HCT116 (cell line): ENCODE measurements around the gene ZSWIM6.

ENCODE experiments used
- ATF3 ChIP-seq: IDR thresholded peaks from 2 replicates; pipeline ENCODE4 v1.6.1; 2012
- CBX3 ChIP-seq: IDR thresholded peaks from 2 replicates; pipeline ENCODE4 v1.6.1; 2012; ENCODE audit warnings: low read depth
- CTCF ChIP-seq, 3 experiments: fragments of 200-600 bp in 1 of 3; sonication (generic) in 1 of 3; IDR thresholded peaks in 2 of 3; conservative IDR thresholded peaks in 1 of 3; 2 replicates each; pipeline ENCODE4 v1.5.1; 2012 to 2017; ENCODE audit warnings: low read depth in 2 of 3, low read length in 2 of 3, antibody characterized with exemption in 1 of 3, borderline replicate concordance in 1 of 3, control low read depth in 1 of 3, mild to moderate bottlenecking in 1 of 3, mixed read lengths in 1 of 3, mixed run types in 1 of 3, moderate library complexity in 1 of 3; ENCODE audit not compliant: insufficient read depth in 1 of 3
- EGR1 ChIP-seq: IDR thresholded peaks from 2 replicates; pipeline ENCODE4 v1.6.1; 2012; ENCODE audit warnings: low read depth
- EZH2 ChIP-seq: fragments of 200-600 bp; sonication (generic); IDR thresholded peaks from 2 replicates; pipeline ENCODE4 v1.6.1; 2017; ENCODE audit warnings: antibody characterized with exemption, mixed run types
- EZH2phosphoT487 ChIP-seq: fragments of 200-600 bp; IDR thresholded peaks from 2 replicates; pipeline ENCODE4 v1.6.1; 2018; ENCODE audit warnings: antibody characterized with exemption, borderline replicate concordance
- POLR2A ChIP-seq: IDR thresholded peaks from 2 replicates; pipeline ENCODE4 v1.7.0; 2011; ENCODE audit warnings: borderline replicate concordance; ENCODE audit not compliant: insufficient read depth, insufficient read length; ENCODE audit errors: extremely low read depth
- POLR2AphosphoS5 ChIP-seq: IDR thresholded peaks from 2 replicates; pipeline ENCODE4 v1.6.1; 2011; ENCODE audit warnings: mild to moderate bottlenecking, low read depth, low read length, moderate library complexity
- RAD21 ChIP-seq: IDR thresholded peaks from 2 replicates; pipeline ENCODE4 v1.6.1; 2012; ENCODE audit warnings: low read depth, mild to moderate bottlenecking
- YY1 ChIP-seq: IDR thresholded peaks from 2 replicates; pipeline ENCODE4 v1.6.1; 2011; ENCODE audit warnings: low read length, low read depth, moderate library complexity, mild to moderate bottlenecking; ENCODE audit not compliant: insufficient replicate concordance; ENCODE audit errors: extremely low read depth
- ZBTB33 ChIP-seq: IDR thresholded peaks from 2 replicates; pipeline ENCODE4 v1.6.1; 2011; ENCODE audit warnings: mild to moderate bottlenecking, low read length, moderate library complexity; ENCODE audit not compliant: insufficient replicate concordance; ENCODE audit errors: extremely low read depth
- ZNF274 ChIP-seq: fragments of 200-500 bp; sonication (Bioruptor generic); IDR thresholded peaks from 2 replicates; pipeline ENCODE4 v1.6.1; 2014; ENCODE audit warnings: mild to moderate bottlenecking, low read depth, low read length, inconsistent platforms
- TF ChIP-seq, protein P1 (sequence below): IDR thresholded peaks from 2 replicates; pipeline ENCODE4 v1.6.1; 2012; ENCODE audit warnings: low read depth

GRCh38 chr5:61526207-61526519 is 194.1 kb downstream of the ZSWIM6 start:
- TF ChIP-seq CTCF (IDR thresholded peaks at IDR 0.05 in 2 of 3, conservative IDR thresholded peaks at IDR 0.05 in 1 of 3; ENCODE audit: borderline replicate concordance in 1 of 3, insufficient read depth in 1 of 3, low read depth in 2 of 3, low read length in 2 of 3) (no peak), ZBTB33 (no peak), EZH2 (no peak), EGR1 (no peak), POLR2A (no peak), CBX3 (no peak), POLR2AphosphoS5 (no peak), RAD21 (no peak), YY1 (no peak), ZNF274 (no peak), ATF3 (no peak), EZH2phosphoT487 (no peak)
- TF ChIP-seq, protein P1, sequence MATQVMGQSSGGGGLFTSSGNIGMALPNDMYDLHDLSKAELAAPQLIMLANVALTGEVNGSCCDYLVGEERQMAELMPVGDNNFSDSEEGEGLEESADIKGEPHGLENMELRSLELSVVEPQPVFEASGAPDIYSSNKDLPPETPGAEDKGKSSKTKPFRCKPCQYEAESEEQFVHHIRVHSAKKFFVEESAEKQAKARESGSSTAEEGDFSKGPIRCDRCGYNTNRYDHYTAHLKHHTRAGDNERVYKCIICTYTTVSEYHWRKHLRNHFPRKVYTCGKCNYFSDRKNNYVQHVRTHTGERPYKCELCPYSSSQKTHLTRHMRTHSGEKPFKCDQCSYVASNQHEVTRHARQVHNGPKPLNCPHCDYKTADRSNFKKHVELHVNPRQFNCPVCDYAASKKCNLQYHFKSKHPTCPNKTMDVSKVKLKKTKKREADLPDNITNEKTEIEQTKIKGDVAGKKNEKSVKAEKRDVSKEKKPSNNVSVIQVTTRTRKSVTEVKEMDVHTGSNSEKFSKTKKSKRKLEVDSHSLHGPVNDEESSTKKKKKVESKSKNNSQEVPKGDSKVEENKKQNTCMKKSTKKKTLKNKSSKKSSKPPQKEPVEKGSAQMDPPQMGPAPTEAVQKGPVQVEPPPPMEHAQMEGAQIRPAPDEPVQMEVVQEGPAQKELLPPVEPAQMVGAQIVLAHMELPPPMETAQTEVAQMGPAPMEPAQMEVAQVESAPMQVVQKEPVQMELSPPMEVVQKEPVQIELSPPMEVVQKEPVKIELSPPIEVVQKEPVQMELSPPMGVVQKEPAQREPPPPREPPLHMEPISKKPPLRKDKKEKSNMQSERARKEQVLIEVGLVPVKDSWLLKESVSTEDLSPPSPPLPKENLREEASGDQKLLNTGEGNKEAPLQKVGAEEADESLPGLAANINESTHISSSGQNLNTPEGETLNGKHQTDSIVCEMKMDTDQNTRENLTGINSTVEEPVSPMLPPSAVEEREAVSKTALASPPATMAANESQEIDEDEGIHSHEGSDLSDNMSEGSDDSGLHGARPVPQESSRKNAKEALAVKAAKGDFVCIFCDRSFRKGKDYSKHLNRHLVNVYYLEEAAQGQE = no peak
